Calu3 (cell line): ENCODE data around the gene GLT1D1. TPM values are rescaled to one million over a fixed set of nuclear protein-coding genes. Genes with fewer than 3 reads are reported as not detected.

Source experiments
- BruUV-seq: library from RNA; stranded (reverse); fragments of 400-500 nt; replicated peaks from 2 replicates; lab custom pipeline; 2021; lab: Mats Ljungman, UMichigan
- CTCF ChIA-PET: fragments of 300-600 bp; sonication (Branson Sonifier 250); formaldehyde crosslinking; loops from one replicate; lab custom pipeline; 2022; ENCODE audit warnings: antibody characterized with exemption; lab: Charles Lee
- DNase-seq: peaks from one replicate; pipeline ENCODE4 v3.0.0; 2022
- H3K27ac Mint-ChIP-seq: one replicate; pipeline ENCODE4 v1.8.0; 2022; ENCODE audit warnings: mixed read lengths; ENCODE audit not compliant: unreplicated experiment
- H3K27me3 Mint-ChIP-seq: one replicate; pipeline ENCODE4 v1.8.0; 2022; ENCODE audit warnings: mixed read lengths; ENCODE audit not compliant: unreplicated experiment
- H3K36me3 Mint-ChIP-seq: one replicate; pipeline ENCODE4 v1.8.0; 2022; ENCODE audit warnings: mild to moderate bottlenecking, moderate library complexity, mixed read lengths; ENCODE audit not compliant: insufficient read depth, unreplicated experiment
- H3K4me1 Mint-ChIP-seq: one replicate; pipeline ENCODE4 v1.8.0; 2022; ENCODE audit warnings: mild to moderate bottlenecking, low read depth, mixed read lengths; ENCODE audit not compliant: unreplicated experiment
- H3K4me3 Mint-ChIP-seq: one replicate; pipeline ENCODE4 v1.8.0; 2022; ENCODE audit warnings: mild to moderate bottlenecking, low read depth, moderate library complexity, mixed read lengths; ENCODE audit not compliant: unreplicated experiment
- H3K9me3 Mint-ChIP-seq: one replicate; pipeline ENCODE4 v1.8.0; 2022; ENCODE audit warnings: low read depth, mixed read lengths; ENCODE audit not compliant: unreplicated experiment
- intact Hi-C: fragments of 100-400 bp; cut with micrococcal nuclease; formaldehyde crosslinking; loops from one replicate; pipeline ENCODE4 v1.10.0; 2022; ENCODE audit not compliant: unreplicated experiment
- total RNA-seq: library from RNA; stranded (reverse); gene quantifications from 2 replicates; pipeline ENCODE4 v1.2.3, GENCODE V29; 2022
- TF ChIP-seq, protein P1 (sequence below): fragments of 200-600 bp; IDR thresholded peaks from one replicate; pipeline ENCODE4 v1.8.0; 2022; ENCODE audit warnings: antibody characterized with exemption; ENCODE audit not compliant: unreplicated experiment

GLT1D1 gene
- total RNA-seq, 1 experiment from 2014 or later, result not detected

DNA sequence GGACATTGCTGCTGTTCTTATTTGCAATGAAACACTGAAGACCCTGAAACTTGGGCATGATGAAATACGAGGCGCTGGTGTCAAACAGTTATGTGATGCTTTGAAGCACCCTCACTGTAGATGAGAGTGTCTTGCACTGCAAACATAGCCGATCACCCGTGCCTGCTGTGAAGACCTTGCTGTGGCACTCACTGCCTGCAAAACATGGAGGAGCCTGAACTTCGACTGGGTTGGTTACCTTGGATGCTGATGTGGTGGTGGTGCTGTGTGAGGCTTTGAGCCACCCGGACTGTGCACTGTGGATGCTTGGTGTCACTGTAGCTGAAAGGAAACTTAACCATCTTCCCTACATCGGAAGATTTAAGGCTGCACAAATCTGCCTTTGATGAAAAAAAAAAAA is 162.9 kb downstream of the GLT1D1 start:
- no peak for DNase-seq
- Mint-ChIP-seq H3K27me3 (no peaks in the 10 kb centered on the region), H3K27ac (no peak overlapping the region), H3K4me3 (no peak overlapping the region), H3K4me1 (no peaks in the 10 kb centered on the region), H3K9me3 (peaks cover 11% of the 10 kb centered on the region), H3K36me3 (no peaks in the 10 kb centered on the region)
- intact Hi-C loops, result no loop called here
- TF ChIP-seq, protein P1, sequence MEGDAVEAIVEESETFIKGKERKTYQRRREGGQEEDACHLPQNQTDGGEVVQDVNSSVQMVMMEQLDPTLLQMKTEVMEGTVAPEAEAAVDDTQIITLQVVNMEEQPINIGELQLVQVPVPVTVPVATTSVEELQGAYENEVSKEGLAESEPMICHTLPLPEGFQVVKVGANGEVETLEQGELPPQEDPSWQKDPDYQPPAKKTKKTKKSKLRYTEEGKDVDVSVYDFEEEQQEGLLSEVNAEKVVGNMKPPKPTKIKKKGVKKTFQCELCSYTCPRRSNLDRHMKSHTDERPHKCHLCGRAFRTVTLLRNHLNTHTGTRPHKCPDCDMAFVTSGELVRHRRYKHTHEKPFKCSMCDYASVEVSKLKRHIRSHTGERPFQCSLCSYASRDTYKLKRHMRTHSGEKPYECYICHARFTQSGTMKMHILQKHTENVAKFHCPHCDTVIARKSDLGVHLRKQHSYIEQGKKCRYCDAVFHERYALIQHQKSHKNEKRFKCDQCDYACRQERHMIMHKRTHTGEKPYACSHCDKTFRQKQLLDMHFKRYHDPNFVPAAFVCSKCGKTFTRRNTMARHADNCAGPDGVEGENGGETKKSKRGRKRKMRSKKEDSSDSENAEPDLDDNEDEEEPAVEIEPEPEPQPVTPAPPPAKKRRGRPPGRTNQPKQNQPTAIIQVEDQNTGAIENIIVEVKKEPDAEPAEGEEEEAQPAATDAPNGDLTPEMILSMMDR, result no peak
- CTCF ChIA-PET, result no interaction called here
- no TSS peak for BruUV-seq

DNA sequence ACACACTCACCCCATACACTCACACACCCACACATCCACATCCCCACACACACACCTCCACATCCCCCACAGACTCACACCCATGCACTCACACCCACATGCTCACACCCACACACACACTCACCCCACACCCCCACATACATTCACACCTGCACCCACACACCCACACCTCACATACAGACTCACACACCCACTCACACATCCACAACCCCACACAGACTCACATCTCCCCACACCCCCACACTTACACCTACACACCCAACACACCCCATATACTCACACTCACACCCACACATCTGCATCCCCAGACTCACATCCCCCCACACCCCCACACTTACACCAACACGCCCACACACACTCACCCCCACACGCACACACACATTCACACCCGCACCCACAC is 171.8 kb downstream of the GLT1D1 start:
- intact Hi-C loops, result no loop called here
- no TSS peak for BruUV-seq
- CTCF ChIA-PET, result no interaction called here
- no peaks in the 10 kb centered on the region for H3K27me3 Mint-ChIP-seq
- no peaks in the 10 kb centered on the region for H3K36me3 Mint-ChIP-seq
- H3K4me1 Mint-ChIP-seq, result no peaks in the 10 kb centered on the region
- no peak overlapping the region for H3K27ac Mint-ChIP-seq
- TF ChIP-seq, protein P1, result no peak
- H3K9me3 Mint-ChIP-seq, result peaks cover 2% of the 10 kb centered on the region
- DNase-seq, result no peak
- H3K4me3 Mint-ChIP-seq, result no peak overlapping the region

DNA sequence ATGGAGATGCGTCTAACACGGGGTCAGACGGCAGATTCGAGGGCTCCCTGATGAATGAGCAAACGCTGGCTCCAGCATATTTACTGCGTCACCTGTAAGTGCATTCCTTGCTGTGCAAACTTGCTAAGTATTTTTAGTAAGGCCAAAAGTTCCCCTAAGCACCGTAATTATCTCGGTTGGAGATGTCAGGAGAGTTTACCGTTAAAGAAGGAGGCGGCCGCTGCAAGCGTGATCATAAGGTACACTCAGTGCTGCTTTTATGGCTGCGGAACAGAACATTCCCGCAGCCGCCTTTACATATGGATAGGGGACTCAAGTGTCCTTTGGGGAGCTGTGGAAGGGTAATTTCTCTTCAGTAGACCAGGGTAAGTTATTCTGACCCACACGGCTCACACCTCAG is 175.6 kb downstream of the GLT1D1 start:
- H3K4me3 Mint-ChIP-seq, result no peak overlapping the region
- no peak for DNase-seq
- BruUV-seq, result no TSS peak
- TF ChIP-seq, protein P1, result no peak
- CTCF ChIA-PET, result no interaction called here
- intact Hi-C loops, result no loop called here
- H3K36me3 Mint-ChIP-seq, result no peaks in the 10 kb centered on the region
- H3K27ac Mint-ChIP-seq, result no peak overlapping the region
- no peaks in the 10 kb centered on the region for H3K27me3 Mint-ChIP-seq
- no peaks in the 10 kb centered on the region for H3K4me1 Mint-ChIP-seq
- peaks cover 4% of the 10 kb centered on the region for H3K9me3 Mint-ChIP-seq

Other genes with a start within 250 kb of the GLT1D1 start
- 30.2 and 34.9 TPM in 2 replicates for gene SLC15A4, start 29.5 kb upstream of the GLT1D1 start, total RNA-seq